ENCODE data around the gene OR2T4.

The OR2T4 gene, protein sequence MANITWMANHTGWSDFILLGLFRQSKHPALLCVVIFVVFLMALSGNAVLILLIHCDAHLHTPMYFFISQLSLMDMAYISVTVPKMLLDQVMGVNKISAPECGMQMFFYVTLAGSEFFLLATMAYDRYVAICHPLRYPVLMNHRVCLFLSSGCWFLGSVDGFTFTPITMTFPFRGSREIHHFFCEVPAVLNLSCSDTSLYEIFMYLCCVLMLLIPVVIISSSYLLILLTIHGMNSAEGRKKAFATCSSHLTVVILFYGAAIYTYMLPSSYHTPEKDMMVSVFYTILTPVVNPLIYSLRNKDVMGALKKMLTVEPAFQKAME
- total RNA-seq = 0 reads per million in 18 experiments

DNA sequence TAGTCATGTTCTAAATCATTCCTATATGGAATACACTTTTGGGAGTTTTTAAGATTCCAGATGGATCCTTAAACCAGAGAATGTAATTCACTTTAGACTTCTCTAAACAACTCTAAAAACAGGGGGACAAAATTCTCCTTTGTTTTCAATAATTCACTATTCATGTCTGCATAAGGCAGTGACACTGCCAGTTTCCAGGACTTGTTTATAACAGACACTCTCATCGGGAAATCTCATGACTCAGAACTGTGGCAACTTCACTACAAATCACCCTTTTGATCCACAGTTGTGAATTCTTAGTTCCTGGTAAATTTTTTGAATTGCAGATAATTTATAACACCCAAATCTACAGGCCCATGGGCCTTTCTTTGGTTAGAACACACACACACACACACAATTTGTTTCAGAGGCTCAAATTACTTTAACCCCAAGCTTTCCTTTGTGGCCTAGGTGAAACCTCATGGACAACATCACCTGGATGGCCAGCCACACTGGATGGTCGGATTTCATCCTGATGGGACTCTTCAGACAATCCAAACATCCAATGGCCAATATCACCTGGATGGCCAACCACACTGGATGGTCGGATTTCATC is at the start of gene OR2T4:
TSS of gene OR2T4 (plus strand) at position 545 of the 595 bp plus-strand sequence. CDS start at position 545, 0 bp downstream.
- no peak for DNase-seq

DNA sequence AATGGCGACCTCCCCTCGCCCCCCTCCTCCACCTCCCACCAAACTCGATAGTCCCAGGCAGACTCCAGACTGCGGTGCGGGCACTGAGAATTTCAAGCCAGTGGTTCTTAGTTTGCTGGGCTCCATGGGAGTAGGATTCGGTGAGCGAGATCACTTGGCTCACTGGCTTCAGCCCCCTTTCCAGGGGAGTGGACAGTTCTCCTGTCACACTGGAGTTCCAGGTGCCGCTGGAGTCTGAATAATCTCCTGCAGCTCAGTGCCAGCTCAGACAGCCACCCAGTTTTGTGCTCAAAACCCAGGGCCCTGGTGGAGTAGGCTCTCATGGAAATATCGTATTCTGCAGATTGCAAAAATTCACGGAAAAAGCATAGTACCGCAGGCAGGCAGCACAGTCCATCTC is 44.7 kb upstream of the OR2T4 start:
- DNase-seq = no peak

DNA sequence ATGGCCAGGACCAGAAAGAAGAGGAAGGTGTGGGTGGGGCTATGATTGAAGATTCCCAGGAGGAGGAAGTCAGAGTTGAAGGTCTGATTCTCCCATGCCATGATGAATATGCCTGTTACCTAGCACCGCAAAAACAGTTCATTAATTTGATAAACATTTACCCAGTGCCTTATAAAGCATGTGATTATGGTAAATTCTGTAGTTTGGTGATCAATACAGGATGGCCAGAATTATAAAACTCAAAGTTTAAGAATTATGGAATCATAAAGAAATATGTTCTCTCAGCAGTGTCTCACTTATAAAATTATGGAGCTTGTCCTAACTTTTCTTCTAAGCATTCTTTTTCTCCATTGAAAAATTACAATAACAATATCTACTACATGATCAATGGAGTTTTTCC is 37.0 kb upstream of the OR2T4 start, which contains the start of gene OR2M7:
TSS of gene OR2M7 (minus strand) at position 101 of the 400 bp plus-strand sequence. CDS start at position 101, 0 bp downstream.
- DNase-seq = no peak

DNA sequence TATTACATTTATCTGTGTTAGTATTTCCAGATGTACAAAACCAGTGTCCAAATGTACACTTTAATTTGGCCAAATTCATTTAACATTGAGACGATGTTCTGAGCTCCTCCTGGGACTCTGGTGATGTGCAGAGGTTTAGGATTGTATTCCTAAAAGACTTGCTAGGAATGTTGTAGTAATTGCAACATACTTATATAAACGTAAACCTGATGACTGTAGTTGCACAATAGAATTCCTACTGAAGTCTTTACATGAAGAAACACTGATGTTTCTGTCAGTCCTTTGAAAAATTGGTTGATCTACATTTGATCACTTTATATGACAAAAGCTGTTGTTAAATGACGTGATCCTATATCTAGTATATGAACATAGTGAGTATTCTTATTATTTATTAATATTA is 18.0 kb upstream of the OR2T4 start:
- DNase-seq = no peak

DNA sequence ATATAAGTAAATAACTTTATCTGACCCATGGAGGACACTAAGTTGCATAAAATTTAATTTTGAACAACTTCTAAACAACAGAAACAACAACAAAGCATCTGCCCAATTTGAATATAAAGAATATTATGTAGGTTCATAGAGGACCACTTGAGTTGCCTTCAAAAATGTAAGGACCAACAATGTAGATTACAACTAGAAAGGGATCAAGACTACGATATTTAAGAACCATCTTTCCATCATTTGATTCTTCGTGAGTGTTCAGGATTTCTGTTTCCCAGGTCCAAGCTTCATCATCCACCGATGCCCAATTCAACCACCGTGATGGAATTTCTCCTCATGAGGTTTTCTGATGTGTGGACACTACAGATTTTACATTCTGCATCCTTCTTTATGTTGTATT is 13.0 kb upstream of the OR2T4 start, which contains the start of gene OR14C36:
TSS of gene OR14C36 (plus strand) at position 301 of the 400 bp plus-strand sequence. CDS start at position 301, 0 bp downstream.
- no peak for DNase-seq

DNA sequence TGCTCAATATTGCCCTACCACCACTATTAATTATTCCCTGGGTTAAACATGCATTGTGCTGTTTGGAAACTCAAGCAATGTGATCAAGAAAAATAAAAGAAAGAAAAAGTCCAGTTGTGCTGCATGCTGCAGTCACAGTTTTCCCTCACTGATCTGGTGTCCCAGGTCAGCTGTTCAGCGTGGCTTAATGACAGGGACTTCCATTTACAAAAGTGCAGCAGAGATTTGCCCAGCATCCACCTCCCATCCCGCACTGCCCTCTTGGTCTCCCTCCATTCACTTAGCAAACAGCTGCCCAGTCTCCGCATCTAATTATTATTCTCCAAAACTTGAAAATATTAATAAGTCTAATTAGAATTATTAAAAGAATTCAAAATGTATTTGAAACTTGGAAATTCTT is 2.0 kb upstream of the OR2T4 start:
- DNase-seq = no peak

DNA sequence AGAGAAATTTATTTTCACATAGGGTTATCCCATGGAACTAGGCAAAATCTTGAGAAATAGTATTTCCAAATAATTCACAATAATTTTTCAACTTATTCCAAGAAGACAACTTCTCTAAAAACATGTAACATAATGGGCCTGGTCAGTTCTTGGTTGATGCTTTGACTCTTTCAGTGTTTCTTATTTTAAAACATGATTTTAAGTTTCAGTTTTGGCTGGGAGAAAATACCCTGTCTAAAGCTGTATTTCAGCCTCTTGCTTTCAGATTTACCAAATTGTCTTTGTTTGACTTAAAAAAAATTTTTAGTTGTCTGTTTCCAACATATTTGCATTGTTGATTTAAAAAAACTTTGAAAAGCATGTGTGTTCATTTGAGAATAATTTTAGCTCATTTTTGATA is 5.1 kb downstream of the OR2T4 start:
- DNase-seq = no peak

DNA sequence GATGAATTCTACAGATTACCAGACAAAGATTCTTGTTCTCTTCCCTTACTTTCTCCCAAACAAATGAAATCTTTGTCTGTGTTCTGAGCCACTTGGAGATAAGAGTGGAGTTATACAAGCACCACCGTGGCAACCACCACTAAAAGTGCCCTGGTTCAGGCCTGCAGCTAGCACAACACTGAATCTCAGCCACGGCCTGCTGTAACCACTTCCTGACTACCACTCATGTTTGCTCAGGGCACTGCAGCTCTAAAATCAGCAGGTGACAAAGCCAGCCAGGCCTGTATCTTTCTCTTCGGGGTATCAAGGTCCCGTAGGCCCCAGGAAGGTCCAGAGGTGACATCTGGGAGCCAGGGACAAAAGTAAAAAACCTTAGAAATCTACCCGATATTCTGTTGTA is 10.9 kb downstream of the OR2T4 start:
- DNase-seq = no peak

DNA sequence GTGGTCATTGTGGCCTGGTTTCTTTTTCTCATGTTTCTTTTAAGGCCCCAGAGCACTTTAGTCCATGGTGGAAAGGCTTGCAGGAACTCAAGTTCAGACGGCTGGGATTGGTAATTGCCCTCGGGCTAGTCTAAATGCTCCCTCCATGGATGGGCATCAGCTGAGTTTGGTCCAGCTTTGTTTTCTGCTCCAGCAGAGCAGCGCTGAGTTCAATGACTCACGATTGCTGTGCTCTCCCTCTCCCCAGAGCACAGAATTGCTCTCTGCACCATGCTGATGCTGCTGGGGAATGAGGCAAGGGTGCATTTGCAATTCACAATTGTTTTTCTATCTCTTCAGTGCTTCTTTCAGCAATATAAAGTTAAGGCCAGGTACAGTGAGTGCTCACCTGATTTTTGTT is 12.3 kb downstream of the OR2T4 start:
- no peak for DNase-seq

DNA sequence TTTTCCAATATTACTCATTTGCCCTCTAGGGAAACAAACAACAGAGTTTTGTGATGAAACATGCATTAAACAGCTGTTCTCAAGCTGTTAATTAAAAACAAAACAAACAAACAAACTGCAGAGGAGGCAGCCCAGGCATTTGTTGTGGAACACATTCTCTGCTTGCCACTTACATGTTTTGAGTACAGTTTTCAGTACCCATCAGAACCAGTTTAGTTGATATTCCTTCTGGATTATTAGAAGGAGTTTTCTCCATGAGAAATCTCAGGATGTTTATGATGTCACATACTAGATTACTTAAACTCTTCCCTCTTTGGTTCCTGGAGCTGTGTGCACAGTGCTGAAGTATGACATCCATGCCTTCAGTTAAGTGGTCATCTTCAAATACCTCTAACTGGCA is 14.0 kb downstream of the OR2T4 start, which contains the start of gene OR2T6:
TSS of gene OR2T6 (plus strand) at position 301 of the 400 bp plus-strand sequence. CDS start 11,863 bp downstream, outside the sequence.
- no peak for DNase-seq

DNA sequence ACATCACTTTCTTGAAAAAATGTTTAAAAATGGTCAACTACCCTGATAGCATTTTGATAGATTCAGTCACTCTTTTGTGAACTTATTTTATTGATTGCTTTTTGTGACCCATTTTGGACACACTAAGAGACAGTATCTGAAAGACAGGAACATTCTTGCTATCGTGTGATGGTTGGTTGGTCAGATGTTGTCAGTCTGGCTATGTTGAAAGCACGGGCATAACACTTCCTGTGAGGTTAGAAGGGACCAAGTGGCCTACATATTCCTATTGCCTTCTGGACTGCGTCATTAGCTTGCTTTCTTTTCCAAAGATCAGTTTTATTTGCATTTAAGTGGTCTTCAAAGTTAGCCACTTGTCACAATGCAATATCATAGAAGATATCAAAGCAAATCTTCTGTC is 15.5 kb downstream of the OR2T4 start:
- DNase-seq = no peak

DNA sequence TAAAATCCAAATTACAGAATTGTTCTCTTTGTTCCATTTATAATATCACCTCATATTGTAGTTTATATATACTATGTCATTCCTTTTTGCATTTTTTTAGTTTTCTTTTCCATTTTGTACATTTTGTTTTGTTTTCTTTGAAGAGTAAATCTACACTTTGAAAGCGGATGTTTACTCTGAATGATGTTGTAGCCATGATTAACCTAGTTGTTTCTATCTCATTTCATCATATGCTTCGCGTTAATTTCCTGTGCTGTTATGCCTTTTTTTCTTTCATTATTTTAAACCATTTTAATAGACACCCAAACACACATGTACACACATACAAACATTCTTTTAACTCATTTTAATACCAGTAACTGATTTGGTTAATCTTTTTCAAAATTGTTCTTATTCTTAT is 19.4 kb downstream of the OR2T4 start:
- no peak for DNase-seq

DNA sequence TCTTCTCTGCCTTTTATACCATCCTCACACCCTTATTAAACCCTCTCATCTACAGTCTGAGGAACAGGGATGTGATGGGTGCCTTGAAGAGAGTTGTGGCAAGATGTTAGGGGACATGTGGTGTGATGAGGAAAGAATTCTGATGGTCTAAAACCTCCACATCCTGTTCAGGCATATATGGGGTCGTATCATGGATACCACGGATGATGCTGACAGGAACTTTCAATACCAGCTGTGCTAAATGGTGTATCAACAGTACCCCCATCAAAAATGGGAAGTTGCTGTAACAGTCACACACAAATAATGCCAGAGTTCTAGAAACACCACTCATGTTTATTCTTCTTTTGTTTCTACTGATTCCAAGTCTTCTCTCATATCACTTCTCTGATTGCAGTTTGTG is 27.0 kb downstream of the OR2T4 start:
- DNase-seq = no peak

DNA sequence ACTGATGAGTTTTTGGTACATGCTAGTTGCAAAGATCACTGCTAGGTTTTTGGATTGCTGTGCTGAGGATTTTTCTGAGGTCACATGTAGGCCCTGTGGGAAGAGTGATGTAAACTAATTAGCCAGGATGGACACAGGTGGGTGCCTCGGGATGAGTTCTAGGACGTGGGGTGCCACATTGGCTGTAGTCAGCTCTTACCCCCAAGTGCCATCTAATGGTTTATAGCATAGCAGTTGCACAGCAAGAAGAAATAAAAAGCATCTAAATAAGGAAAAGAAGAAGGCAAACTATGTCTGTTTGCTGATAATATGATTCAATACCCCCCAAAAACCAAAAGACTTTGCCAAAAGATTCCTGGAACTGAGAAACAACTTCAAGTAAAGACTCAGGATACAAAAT is 31.6 kb downstream of the OR2T4 start:
- no peak for DNase-seq

DNA sequence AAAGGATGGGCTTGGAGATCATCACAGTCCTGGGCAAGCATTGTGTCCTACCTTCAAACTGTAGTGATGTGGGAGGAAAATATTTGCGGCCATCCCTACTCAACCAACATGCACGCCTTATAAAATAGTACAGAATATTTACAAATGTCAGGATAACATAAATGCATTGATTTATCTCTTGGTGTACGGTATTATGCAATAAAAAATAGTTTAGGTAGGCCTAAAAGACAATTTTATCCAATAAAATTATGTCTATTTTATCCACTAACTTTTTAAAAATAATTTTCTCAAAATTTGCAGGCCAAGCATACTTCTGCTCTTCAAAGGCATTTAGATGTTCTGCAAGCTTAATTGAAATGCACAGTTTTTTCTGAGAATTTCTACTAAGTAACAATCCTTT is 41.3 kb downstream of the OR2T4 start, which contains the start of gene OR2T1:
TSS of gene OR2T1 (plus strand) at position 301 of the 400 bp plus-strand sequence. CDS start 3,100 bp downstream, outside the sequence.
- no peak for DNase-seq

DNA sequence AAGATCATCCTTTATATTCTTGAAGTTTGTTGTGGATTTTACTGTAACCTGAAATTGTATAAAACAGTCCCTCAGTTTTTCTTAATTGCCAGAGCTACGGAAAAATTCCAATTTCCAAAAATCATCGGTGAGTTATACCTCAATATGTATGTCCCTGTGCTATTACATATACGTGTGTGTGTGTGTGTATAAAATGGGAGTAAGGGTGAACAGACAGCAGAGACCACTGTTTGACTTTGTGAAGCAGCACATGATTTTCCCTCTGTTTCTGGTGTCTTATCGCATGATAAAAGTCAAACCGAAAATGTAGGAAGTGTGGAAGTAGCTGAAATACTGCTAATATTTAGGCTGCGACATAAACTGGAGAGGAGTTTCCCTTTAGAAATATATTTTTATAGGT is 42.6 kb downstream of the OR2T4 start:
- no peak for DNase-seq

DNA sequence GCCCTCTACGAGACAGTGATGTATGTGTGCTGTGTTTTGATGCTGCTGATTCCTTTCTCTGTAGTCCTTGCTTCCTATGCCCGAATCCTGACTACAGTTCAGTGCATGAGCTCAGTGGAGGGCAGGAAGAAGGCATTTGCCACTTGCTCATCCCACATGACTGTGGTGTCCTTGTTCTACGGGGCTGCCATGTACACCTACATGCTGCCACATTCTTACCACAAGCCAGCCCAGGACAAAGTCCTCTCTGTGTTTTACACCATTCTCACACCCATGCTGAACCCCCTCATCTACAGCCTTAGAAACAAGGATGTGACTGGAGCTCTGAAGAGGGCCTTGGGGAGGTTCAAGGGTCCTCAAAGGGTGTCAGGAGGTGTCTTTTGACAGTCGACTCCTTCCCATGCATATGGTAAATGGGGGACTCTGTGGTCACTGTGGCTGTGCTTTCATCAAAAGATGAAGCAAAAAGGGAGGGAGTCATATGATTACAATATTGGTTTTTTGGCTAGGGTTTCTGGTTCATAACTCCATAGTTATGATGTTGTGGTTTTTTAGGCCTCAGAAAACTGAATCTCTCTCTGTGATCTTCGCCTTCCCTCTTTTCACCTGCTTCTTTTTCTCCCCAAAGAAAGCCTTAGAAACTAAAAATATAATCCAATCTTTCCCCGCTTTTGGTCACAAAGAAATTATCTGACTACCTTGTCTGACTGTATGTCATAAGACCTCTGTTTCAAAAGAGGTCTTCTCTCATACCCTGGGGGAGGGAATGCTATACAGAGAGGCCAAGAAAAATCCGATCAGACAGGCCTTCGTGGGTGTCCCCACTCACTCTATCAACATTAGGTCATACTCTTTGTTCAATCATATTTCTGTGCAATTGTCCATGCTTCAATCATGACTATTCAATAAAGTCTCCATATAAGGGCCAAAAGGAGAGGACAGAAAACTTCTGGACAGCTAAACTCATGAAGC is 45.5 kb downstream of the OR2T4 start:
- no peak for DNase-seq

Data from inflammatory macrophage (primary cell).